Sigmoid colon (tissue), 7 donors: ENCODE data around the gene JUND. TPM values are rescaled to one million over a fixed set of nuclear protein-coding genes. Genes with fewer than 3 reads are reported as not detected.

Source experiments
- DNase-seq: peaks from one replicate; pipeline ENCODE4 v3.0.0-alpha.2; 2019
- H3K27ac ChIP-seq, 4 donors: fragments of 200-600 bp; sonication (generic); one replicate each; pipeline ENCODE4 v1.5.1; 2016 to 2019; ENCODE audit warnings: mild to moderate bottlenecking in 1 of 4
- H3K27me3 ChIP-seq, 3 donors: fragments of 200-600 bp; sonication (generic); one replicate each; pipeline ENCODE4 v1.5.1; 2019; ENCODE audit warnings: mild to moderate bottlenecking in 1 of 3
- H3K36me3 ChIP-seq, 4 donors: fragments of 200-600 bp; sonication (generic); one replicate each; pipeline ENCODE4 v1.5.1; 2016 to 2019
- H3K4me1 ChIP-seq, 4 donors: fragments of 200-600 bp; sonication (generic); one replicate each; pipeline ENCODE4 v1.5.1; 2017 to 2019
- H3K4me3 ChIP-seq, 4 donors: fragments of 200-600 bp; sonication (generic); one replicate each; pipeline ENCODE4 v1.5.1; 2017 to 2019; ENCODE audit warnings: mild to moderate bottlenecking in 2 of 4, moderate library complexity in 1 of 4
- H3K9me3 ChIP-seq, 4 donors: fragments of 200-600 bp in 3 of 4; sonication (generic) in 3 of 4; one replicate each; pipeline versions ENCODE4 v1.5.1 to v1.6.1; 2013 to 2019
- EP300 ChIP-seq, 4 donors: sonication (generic); formaldehyde crosslinking; IDR thresholded peaks; one replicate each; pipeline ENCODE4 v1.6.1; 2017; ENCODE audit warnings: antibody characterized with exemption in 4 of 4
- POLR2A ChIP-seq, 2 donors: fragments of 450-650 bp; IDR thresholded peaks; one replicate each; pipeline ENCODE4 v1.6.1; 2016; ENCODE audit warnings: antibody characterized with exemption in 2 of 2, mild to moderate bottlenecking in 2 of 2, moderate library complexity in 2 of 2
- POLR2AphosphoS5 ChIP-seq, 4 donors: sonication (generic); formaldehyde crosslinking; IDR thresholded peaks; one replicate each; pipeline ENCODE4 v1.6.1; 2017; ENCODE audit warnings: antibody characterized with exemption in 4 of 4
- WGBS, 2 donors: extraction: QIAGEN DNeasy Blood & Tissue Kit; methylation state at CpG; one replicate each; pipeline ENCODE4 v1.1.7; 2013; 5-methylcytosine and 5-hydroxymethylcytosine counted together
- intact Hi-C: fragments of 100-400 bp; cut with DNase I; formaldehyde crosslinking; loops from one replicate; pipeline ENCODE4 v1.15.1; 2023
- polyA plus RNA-seq, 3 donors: library from polyadenylated mRNA; stranded (reverse); fragments of 200-250 nt; gene quantifications; one replicate each; pipeline ENCODE4 v1.2.3, GENCODE V29; 2013
- total RNA-seq, 4 donors: library from RNA; depleted of rRNA; stranded (reverse); fragments of >200 nt; gene quantifications; one replicate each; pipeline ENCODE4 v1.1.0, GENCODE V29; 2016
- TF ChIP-seq, protein P1 (sequence below), 4 experiments: fragments of 450-650 bp in 3 of 4; fragments of 200-600 bp in 1 of 4; IDR thresholded peaks; one replicate each; pipeline ENCODE4 v1.5.1; 2016 to 2019; ENCODE audit warnings: antibody characterized with exemption in 4 of 4, mild to moderate bottlenecking in 3 of 4, moderate library complexity in 2 of 4
- donor health status: healthy with polysubstance abuse.
- donor health status: Bipolar disorder and iron deficiency.
- donor health status: healthy.

The JUND gene
- total and polyA plus RNA-seq, 7 donors = 163 to 369 (median 180) TPM

DNA sequence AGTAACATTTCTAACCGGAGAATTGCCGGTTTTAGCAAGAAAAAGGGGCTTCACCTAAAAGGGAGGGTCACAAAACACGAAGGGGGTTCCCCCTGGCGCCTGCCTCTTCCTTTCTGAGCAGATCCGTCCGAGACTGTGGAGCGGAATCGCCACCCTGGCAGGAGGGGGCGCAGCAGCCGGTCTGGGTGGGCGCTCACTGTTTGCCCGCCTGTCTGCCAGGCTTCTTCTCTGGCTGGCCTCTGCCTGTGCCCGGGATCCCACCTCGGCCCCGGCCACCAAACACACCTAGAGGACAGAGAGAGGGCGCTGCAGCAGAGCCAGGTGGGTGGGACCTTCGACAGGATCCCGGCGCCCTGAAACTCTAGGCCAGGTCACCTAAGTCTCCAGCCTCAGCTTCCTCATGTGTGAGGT lies 25.9 kb upstream of the JUND start:
- TF ChIP-seq POLR2AphosphoS5 (IDR thresholded peaks at IDR 0.05) = no peak
- TF ChIP-seq, protein P1, sequence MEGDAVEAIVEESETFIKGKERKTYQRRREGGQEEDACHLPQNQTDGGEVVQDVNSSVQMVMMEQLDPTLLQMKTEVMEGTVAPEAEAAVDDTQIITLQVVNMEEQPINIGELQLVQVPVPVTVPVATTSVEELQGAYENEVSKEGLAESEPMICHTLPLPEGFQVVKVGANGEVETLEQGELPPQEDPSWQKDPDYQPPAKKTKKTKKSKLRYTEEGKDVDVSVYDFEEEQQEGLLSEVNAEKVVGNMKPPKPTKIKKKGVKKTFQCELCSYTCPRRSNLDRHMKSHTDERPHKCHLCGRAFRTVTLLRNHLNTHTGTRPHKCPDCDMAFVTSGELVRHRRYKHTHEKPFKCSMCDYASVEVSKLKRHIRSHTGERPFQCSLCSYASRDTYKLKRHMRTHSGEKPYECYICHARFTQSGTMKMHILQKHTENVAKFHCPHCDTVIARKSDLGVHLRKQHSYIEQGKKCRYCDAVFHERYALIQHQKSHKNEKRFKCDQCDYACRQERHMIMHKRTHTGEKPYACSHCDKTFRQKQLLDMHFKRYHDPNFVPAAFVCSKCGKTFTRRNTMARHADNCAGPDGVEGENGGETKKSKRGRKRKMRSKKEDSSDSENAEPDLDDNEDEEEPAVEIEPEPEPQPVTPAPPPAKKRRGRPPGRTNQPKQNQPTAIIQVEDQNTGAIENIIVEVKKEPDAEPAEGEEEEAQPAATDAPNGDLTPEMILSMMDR (IDR thresholded peaks at IDR 0.05) = peak in 1 of 4 experiments; percentile 8

DNA sequence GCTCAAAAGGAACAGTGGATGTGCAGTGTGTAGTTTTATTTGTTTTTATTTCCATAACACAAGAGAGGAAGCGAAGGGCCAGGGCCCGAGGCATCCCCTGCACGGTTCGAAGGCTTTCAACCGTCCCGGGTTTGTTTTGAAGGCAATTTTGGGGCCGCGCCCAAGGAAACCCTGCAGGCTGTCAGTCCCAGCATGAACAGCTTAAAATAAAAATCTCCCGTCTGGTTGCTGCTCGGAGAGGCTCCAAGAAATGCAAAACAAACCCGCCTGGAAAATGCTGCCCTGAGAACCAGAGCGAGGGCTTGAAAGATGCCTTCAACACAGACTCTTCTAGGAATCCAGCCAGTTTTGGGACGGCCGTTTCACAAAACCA lies 25.5 kb upstream of the JUND start:
- Histone ChIP-seq H3K27ac (peak overlapping the region; percentile 93 to 97 (median 96)), H3K4me3 (peak overlapping the region in 2 of 4 donors; percentile 7 to 11), H3K4me1 (peaks cover 0 to 61% (median 48%) of the 10 kb centered on the region in 4 donors), H3K9me3 (no peaks in the 10 kb centered on the region), H3K27me3 (no peaks in the 10 kb centered on the region), H3K36me3 (peaks cover 0 to 41% (median 15%) of the 10 kb centered on the region in 4 donors)
- intact Hi-C loops = loop anchor here (2.0 kb wide), 1 partner anchor 16 kb away; the partner anchor contains the start of gene LSM4
- 55 to 63% methylated on average over 14 of the region's 14 CpGs for WGBS, 2 donors
- TF ChIP-seq, protein P1 (IDR thresholded peaks at IDR 0.05) = no peak
- DNase-seq = no peak

More for the DNA sequence above, 25.9 kb upstream of the JUND start:
- H3K4me3 ChIP-seq = peak overlapping the region in 2 of 4 donors; percentile 7 to 11
- H3K9me3 ChIP-seq = no peaks in the 10 kb centered on the region
- 81 to 90% methylated on average over 19 of the region's 19 CpGs for WGBS, 2 donors
- H3K4me1 ChIP-seq = peaks cover 0 to 59% (median 48%) of the 10 kb centered on the region in 4 donors
- DNase-seq = no peak
- H3K27ac ChIP-seq = peak overlapping the region; percentile 93 to 97 (median 96)
- intact Hi-C loops = loop anchor here (2.0 kb wide), 1 partner anchor 16 kb away; the partner anchor contains the start of gene LSM4
- H3K36me3 ChIP-seq = peaks cover 0 to 45% (median 17%) of the 10 kb centered on the region in 4 donors
- no peaks in the 10 kb centered on the region for H3K27me3 ChIP-seq

DNA sequence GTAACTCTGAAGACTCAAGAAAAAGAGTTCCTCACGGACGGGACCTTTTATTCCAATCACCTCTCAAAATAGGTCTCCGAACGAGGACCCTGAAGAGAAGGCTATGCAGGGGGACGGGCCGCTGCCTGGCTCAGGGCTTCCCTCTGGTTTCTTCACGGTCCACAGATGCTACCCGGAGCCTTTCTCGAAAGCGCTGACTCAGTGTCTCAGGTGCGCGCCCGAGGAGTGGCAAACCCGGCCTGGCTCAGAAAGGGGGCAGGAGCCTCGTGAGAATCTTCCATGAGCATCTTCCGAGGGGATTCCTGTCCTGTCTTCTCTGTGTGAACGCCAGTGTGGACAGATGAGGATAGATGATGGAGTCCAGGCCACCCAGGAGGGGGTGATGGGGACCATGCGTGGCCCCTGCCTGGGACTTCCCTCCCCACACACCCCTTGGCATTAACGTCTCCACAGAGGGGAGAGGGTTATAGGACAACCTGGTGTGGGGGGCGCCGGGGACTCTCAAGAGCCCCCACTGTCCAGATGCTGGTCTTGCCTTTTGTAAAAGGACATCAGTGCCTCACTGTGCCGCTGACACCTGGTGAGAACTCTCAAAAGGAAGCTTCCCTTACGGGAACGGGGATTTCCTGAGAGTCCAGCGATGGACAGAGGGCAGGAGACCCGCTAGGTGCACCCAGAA lies 24.9 kb upstream of the JUND start:
- intact Hi-C loops = loop anchor here (2.0 kb wide), 1 partner anchor 16 kb away; the partner anchor contains the start of gene LSM4
- peak overlapping the region in 1 of 4 donors; percentile 7 for H3K4me3 ChIP-seq
- 78 to 85% methylated on average over 26 of the region's 26 CpGs for WGBS, 2 donors
- no peaks in the 10 kb centered on the region for H3K27me3 ChIP-seq
- TF ChIP-seq POLR2A (IDR thresholded peaks at IDR 0.05) (no peak), POLR2AphosphoS5 (IDR thresholded peaks at IDR 0.05) (no peak), EP300 (IDR thresholded peaks at IDR 0.05) (no peak)
- TF ChIP-seq, protein P1 (IDR thresholded peaks at IDR 0.05) = no peak
- peaks cover 0 to 36% (median 13%) of the 10 kb centered on the region in 4 donors for H3K36me3 ChIP-seq
- H3K4me1 ChIP-seq = peaks cover 0 to 66% (median 53%) of the 10 kb centered on the region in 4 donors
- no peaks in the 10 kb centered on the region for H3K9me3 ChIP-seq
- H3K27ac ChIP-seq = peak overlapping the region; percentile 93 to 97 (median 96)
- DNase-seq = no peak

DNA sequence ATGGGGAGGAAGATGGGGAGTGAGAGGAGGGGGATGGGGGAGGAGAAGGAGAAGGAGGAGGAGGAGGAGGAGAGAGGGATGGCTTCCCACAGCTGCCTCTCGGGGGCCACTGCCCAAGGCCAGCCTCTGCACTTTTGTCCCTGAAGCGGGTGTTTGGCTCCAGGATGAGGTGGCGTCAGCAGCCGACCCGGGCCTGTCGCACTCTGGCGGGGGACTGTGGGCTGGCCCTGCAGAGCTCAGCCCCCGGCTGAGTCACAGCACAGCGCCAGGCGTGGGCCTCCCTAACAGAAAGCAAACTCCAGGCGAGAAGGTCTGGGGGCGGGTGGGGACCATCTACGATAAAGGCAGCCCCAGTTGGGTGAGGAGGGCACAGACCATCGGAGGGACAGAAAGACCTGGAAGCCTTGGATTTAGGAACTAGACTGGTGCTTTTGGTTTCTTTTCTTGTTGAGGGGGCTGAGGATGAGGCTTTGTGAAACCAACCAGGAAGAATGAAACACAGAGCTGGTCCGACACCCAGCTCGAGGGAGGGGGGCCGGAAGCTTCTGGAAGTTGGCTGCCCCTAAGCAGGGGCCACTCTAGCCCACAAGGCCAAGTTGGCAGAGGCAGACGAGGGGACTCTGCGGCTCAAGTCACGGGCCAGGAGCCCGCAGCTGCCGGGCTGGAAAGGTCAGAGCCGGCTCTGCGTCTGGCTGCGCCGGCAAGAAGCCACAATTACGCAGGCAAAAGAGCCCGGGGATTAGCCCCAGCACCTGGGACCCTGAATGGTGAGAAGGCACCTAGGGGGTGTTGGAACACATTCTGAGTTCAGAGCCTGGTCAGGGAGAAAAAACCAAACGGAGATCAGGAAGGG lies 23.3 kb upstream of the JUND start:
- WGBS, 2 donors = 7 to 43% methylated on average over 29 of the region's 29 CpGs
- DNase-seq = peak; percentile 94

More for the DNA sequence above, 23.3 kb upstream of the JUND start:
- TF ChIP-seq POLR2A (IDR thresholded peaks at IDR 0.05) = peak; percentile 63 to 67
- TF ChIP-seq, protein P1 (IDR thresholded peaks at IDR 0.05) = no peak
- peak; percentile 67 to 87 (median 82) for TF ChIP-seq POLR2AphosphoS5 (IDR thresholded peaks at IDR 0.05)
- H3K27me3 ChIP-seq = no peaks in the 10 kb centered on the region
- H3K4me3 ChIP-seq = peak overlapping the region; percentile 20 to 42 (median 37)
- peaks cover 0 to 75% (median 62%) of the 10 kb centered on the region in 4 donors for H3K4me1 ChIP-seq
- no peaks in the 10 kb centered on the region for H3K9me3 ChIP-seq
- intact Hi-C loops = loop anchor here (1.0 kb wide), 1 partner anchor 24 kb away; no protein-coding TSS in a partner anchor
- H3K27ac ChIP-seq = peak overlapping the region; percentile 93 to 97 (median 96)
- H3K36me3 ChIP-seq = peaks cover 0 to 20% (median 11%) of the 10 kb centered on the region in 4 donors
